GM12801 (cell line): ENCODE measurements around the gene IKZF3.

Experiments
- CTCF ChIP-seq: IDR thresholded peaks from one replicate; pipeline ENCODE4 v1.5.1; 2011; ENCODE audit warnings: control low read depth; ENCODE audit not compliant: insufficient read length; ENCODE audit errors: extremely low read depth

Gene IKZF3

DNA sequence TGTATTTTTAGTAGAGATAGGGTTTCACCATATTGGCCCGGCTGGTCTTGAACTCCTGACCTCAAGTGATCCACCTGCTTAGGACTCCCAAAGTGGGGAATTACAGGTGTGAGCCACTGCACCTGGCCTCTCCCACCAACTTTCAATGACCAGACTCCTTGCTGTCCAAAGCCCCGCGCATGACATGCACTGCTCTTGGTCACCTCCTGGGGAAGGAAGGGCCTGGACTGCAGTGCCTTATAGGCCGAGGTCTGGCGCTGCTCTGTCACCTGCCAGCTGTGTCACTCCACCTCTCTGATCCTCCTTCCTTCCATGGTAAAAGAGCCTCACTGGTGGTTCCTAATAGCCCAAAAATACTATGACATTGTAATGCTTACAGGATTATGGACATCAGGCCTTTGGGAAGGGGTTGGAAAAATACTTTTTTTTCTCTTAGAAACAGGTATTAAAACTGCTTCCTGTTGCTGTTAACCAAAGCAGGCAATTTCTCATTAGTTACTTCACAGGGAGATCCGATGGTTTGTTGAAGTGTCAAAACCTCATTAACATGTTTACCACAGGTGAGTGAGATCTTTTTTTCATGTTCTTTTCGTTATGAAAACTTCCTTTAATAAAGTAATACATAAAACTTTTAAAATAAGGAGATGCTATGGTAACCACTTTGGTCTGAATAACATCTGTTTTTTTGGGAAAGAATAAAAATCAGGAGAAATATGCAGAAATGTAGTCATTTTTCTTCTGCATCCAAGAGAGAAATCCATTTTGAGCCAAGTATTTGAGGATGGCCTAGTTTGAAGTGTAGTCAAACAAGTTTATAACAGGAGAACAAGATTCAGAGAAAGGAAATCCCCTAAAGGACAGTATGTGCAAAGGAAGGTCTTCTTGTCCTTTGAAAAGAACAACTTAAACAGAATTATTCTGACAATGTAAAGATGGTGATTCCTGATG is 90.9 kb downstream of the IKZF3 start:
- no peak for TF ChIP-seq CTCF

- no peak for TF ChIP-seq CTCF
Measured at GRCh38 chr17:39772415-39772814, 91.7 kb downstream of the IKZF3 start.

GRCh38 chr17:39769974-39770587 is 94.0 kb downstream of the IKZF3 start:
- no peak for TF ChIP-seq CTCF

DNA sequence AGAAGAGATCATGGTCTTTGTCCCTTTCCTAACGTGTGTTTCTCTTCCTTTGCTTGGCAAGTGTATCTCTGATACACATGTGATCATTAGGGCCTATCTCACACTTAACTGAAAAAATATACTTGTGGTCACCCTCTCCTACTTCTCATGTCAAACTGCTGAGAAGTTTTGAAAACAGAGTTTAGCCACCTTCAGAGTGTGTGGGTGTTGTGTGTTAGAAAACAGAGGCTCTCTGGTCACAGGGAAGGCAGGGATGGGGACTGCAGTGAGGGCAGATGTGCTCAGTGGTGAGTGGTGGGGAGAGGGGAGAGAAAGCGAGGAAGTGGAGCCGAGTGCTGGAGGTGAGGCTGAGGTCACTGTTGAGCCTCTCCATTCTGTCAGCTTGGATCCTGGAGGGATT is 97.0 kb downstream of the IKZF3 start:
- no peak for TF ChIP-seq CTCF

- TF ChIP-seq CTCF, result no peak
Measured at GRCh38 chr17:39765766-39766165, 98.3 kb downstream of the IKZF3 start.

DNA sequence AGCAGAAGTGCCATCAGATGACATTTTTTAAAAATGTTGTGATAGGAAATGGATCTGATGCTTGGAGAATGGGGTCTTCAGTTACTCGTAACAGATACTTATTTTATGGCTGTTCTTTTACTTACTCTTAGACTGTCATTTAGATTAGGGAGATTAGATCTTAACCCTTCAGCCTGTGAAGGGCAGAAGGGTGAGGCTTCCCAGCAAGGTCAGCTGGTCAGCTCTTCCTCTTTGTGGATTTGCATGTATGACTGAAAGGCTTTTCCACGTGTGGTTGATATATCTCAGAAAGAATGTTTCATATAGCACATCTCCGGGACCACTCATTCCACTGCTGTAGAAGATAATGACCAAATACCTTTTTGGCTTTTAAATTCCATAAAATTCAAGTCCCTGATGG is 98.9 kb downstream of the IKZF3 start:
- no peak for TF ChIP-seq CTCF

DNA sequence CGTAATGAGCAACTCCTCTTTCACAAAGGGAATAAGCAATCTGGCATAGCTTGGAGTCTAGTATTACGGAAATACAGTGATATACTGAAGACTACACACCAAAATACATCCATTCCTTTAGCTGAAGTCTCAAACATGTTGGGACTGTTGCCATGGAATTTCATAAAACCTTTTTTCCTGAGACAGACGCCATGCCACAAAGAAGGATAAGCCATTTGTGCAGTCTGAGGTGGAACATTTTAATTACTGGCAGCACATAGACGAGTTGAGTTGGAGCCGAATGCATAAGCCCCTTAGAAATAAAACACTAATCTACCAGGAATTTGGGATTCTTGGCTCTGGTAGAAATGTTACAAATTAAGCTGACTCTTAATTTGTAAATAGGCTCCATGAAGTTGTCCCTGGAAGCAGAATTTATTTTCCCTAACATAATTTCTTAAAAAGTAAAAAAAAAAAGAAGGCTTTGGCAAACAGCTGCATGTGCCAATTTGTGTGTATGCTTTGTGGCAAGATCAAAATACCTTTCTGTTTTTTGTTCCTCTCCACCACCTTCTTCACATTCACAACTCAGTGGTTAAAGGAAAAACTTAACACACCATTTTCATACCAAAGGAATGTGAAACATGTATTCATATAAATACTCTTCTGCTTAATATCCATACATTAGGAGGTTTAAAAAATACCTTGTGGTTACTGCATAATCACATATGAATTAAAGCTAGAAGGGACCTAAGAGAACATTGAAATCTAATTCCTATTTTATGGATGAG is 100.9 kb downstream of the IKZF3 start:
- no peak for TF ChIP-seq CTCF
